Caco-2 (cell line): ENCODE data around the gene IRF4. TPM values are rescaled to one million over a fixed set of nuclear protein-coding genes. Genes with fewer than 3 reads are reported as not detected.

Experiments used
- BruUV-seq: library from RNA; stranded (reverse); fragments of 400-500 nt; replicated peaks from 2 replicates; lab custom pipeline; 2021; lab: Mats Ljungman, UMichigan
- CTCF ChIA-PET: fragments of 300-600 bp; sonication (Branson Sonifier 250); formaldehyde crosslinking; loops from one replicate; lab custom pipeline; 2022; ENCODE audit warnings: antibody characterized with exemption; lab: Charles Lee
- POLR2A ChIA-PET: fragments of 300-600 bp; sonication (Branson Sonifier 250); formaldehyde crosslinking; loops from one replicate; lab custom pipeline; 2022; ENCODE audit warnings: antibody characterized with exemption; lab: Charles Lee
- DNase-seq, 2 experiments: peaks; one replicate each; pipeline versions ENCODE4 v3.0.0 to v3.0.0-alpha.2; 2020 to 2022
- H3K27me3 ChIP-seq: replicated peaks from 2 replicates; pipeline ENCODE4 v1.6.0; 2011; ENCODE audit warnings: low read length; ENCODE audit not compliant: control insufficient read depth, insufficient read depth
- H3K36me3 ChIP-seq: 2 replicates; pipeline ENCODE4 v1.5.1; 2011; ENCODE audit warnings: low read length; ENCODE audit not compliant: control insufficient read depth, insufficient read depth
- H3K4me1 ChIP-seq: fragments of 250-450 bp; sonication (Bioruptor Pico); 2 replicates; pipeline ENCODE4 v1.5.1; 2020; ENCODE audit warnings: mild to moderate bottlenecking
- H3K4me3 ChIP-seq: 2 replicates; pipeline ENCODE4 v1.5.1; 2011; ENCODE audit warnings: low read depth, mild to moderate bottlenecking, control low read depth, low read length
- H3K9me3 ChIP-seq: fragments of 250-450 bp; sonication (Bioruptor Pico); 2 replicates; pipeline ENCODE4 v1.5.1; 2020; ENCODE audit warnings: mild to moderate bottlenecking, moderate library complexity
- H3K27ac Mint-ChIP-seq: one replicate; pipeline ENCODE4 v1.8.0; 2022; ENCODE audit warnings: mixed read lengths; ENCODE audit not compliant: unreplicated experiment
- H3K27me3 Mint-ChIP-seq: one replicate; pipeline ENCODE4 v1.8.0; 2022; ENCODE audit warnings: mixed read lengths; ENCODE audit not compliant: insufficient read depth, unreplicated experiment
- H3K36me3 Mint-ChIP-seq: one replicate; pipeline ENCODE4 v1.8.0; 2022; ENCODE audit warnings: mild to moderate bottlenecking, mixed read lengths; ENCODE audit not compliant: insufficient read depth, unreplicated experiment
- H3K4me1 Mint-ChIP-seq: one replicate; pipeline ENCODE4 v1.8.0; 2022; ENCODE audit warnings: low read depth, mixed read lengths; ENCODE audit not compliant: unreplicated experiment
- H3K4me3 Mint-ChIP-seq: one replicate; pipeline ENCODE4 v1.8.0; 2022; ENCODE audit warnings: mild to moderate bottlenecking, moderate library complexity, mixed read lengths; ENCODE audit not compliant: unreplicated experiment
- H3K9me3 Mint-ChIP-seq: one replicate; pipeline ENCODE4 v1.8.0; 2022; ENCODE audit warnings: mixed read lengths; ENCODE audit not compliant: unreplicated experiment
- intact Hi-C: fragments of 100-400 bp; cut with micrococcal nuclease; formaldehyde crosslinking; loops from one replicate; pipeline ENCODE4 v1.10.0; 2022; ENCODE audit not compliant: unreplicated experiment
- total RNA-seq: library from RNA; stranded (reverse); gene quantifications from 2 replicates; pipeline ENCODE4 v1.2.3, GENCODE V29; 2022
- TF ChIP-seq, protein P1 (sequence below), 2 experiments: fragments of 200-600 bp in 1 of 2; IDR thresholded peaks; 1 replicate in 1 of 2; 2 replicates in 1 of 2; pipeline versions ENCODE4 v1.5.1 to v1.8.0; 2011 to 2022; ENCODE audit warnings: antibody characterized with exemption in 1 of 2, control low read depth in 1 of 2, inconsistent platforms in 1 of 2, low read depth in 1 of 2, low read length in 1 of 2, mild to moderate bottlenecking in 1 of 2, moderate library complexity in 1 of 2; ENCODE audit not compliant: insufficient read depth in 1 of 2, severe bottlenecking in 1 of 2, unreplicated experiment in 1 of 2

Gene IRF4
- total RNA-seq, 1 experiment from 2014 or later, result not detected

DNA sequence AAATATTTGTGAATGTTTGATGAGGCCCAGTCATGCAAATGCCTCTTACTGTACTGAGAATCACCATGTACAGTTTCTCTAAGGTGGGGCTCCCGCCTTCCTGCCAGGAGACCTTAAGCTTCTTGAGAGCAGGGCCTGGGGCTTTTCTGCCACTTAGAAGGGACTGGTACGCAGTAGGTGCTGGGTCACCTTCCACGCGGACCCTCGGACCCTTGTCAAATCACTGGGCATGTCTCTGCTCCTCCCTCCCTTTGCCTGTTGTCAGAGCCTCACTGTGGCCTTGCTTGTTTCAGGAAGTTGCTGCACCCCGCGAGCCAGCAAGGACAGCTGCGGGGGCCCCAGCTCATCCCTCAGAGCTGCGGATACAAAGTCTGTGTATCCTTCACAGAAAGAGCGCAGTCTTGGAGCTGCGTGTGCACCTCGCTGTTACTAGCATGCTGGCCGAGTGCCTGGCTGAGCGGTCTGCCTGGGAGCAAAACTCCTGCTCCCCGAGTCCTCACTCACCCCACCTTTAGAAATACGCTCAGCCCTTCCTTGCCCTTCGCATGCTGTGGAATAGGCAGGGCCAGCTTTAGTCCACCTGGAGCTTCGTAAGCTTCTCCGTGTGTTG, 30.7 kb upstream of the IRF4 start:
- ChIA-PET POLR2A (no interaction called here), CTCF (no interaction called here)
- BruUV-seq, result no TSS peak

DNA sequence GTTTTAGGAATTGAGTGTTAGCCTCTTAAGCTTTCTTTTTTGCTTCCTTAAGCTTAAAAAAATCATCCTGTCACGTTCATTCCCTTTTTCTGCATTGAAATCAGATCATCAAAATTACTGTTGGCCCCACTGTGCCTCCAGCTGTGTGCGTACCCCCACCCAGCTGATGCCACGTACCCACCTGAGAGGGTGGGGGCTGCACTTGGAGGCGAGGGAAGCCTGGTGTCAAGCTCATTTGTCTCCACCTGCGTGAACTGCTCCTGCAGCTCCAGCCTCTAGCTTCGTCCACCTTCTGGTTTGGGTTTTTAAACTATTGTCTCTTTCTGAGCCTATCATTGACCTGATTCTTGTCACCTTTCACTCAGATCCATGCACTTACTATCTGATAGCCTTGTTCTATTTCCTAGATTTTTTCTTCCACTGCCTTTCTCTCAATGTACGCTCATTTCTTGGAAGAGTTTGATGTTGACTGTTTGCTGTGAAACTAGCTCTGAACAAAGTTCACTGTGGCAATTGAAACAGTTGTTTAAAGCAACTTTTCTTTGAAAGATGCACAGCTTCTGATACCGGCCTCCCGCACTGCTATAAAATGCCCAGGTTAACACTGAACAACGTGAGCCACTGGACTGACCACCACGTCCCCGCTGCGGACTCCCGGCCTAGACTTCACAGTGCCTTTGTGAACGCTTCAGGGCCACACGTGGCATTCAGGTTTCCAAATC, 30.0 kb upstream of the IRF4 start:
- no peak overlapping the region for H3K4me3 ChIP-seq
- no peak for DNase-seq
- Mint-ChIP-seq H3K9me3 (peaks cover 19% of the 10 kb centered on the region), H3K27ac (no peak overlapping the region), H3K4me1 (no peaks in the 10 kb centered on the region), H3K4me3 (no peak overlapping the region), H3K27me3 (peaks cover 4% of the 10 kb centered on the region), H3K36me3 (no peaks in the 10 kb centered on the region)
- H3K4me1 ChIP-seq, result no peaks in the 10 kb centered on the region
- peaks cover 6% of the 10 kb centered on the region; the same call in 1 of the 2 replicates for H3K9me3 ChIP-seq
- intact Hi-C loops, result no loop called here
- CTCF ChIA-PET, result no interaction called here
- TF ChIP-seq, protein P1, sequence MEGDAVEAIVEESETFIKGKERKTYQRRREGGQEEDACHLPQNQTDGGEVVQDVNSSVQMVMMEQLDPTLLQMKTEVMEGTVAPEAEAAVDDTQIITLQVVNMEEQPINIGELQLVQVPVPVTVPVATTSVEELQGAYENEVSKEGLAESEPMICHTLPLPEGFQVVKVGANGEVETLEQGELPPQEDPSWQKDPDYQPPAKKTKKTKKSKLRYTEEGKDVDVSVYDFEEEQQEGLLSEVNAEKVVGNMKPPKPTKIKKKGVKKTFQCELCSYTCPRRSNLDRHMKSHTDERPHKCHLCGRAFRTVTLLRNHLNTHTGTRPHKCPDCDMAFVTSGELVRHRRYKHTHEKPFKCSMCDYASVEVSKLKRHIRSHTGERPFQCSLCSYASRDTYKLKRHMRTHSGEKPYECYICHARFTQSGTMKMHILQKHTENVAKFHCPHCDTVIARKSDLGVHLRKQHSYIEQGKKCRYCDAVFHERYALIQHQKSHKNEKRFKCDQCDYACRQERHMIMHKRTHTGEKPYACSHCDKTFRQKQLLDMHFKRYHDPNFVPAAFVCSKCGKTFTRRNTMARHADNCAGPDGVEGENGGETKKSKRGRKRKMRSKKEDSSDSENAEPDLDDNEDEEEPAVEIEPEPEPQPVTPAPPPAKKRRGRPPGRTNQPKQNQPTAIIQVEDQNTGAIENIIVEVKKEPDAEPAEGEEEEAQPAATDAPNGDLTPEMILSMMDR (IDR thresholded peaks at IDR 0.05; ENCODE audit: insufficient read depth in 1 of 2, low read depth in 1 of 2, low read length in 1 of 2, severe bottlenecking in 1 of 2, unreplicated experiment in 1 of 2), result no peak
- H3K27me3 ChIP-seq, result no peaks in the 10 kb centered on the region
- no TSS peak for BruUV-seq
- POLR2A ChIA-PET, result no interaction called here
- H3K36me3 ChIP-seq, result no peaks in the 10 kb centered on the region

More for the DNA sequence above, 30.7 kb upstream of the IRF4 start:
- Mint-ChIP-seq H3K36me3 (no peaks in the 10 kb centered on the region), H3K4me1 (no peaks in the 10 kb centered on the region), H3K9me3 (peaks cover 17% of the 10 kb centered on the region), H3K27me3 (no peaks in the 10 kb centered on the region), H3K27ac (no peak overlapping the region), H3K4me3 (no peak overlapping the region)
- H3K4me1 ChIP-seq, result no peaks in the 10 kb centered on the region
- DNase-seq, result no peak
- TF ChIP-seq, protein P1 (IDR thresholded peaks at IDR 0.05; ENCODE audit: insufficient read depth in 1 of 2, low read depth in 1 of 2, low read length in 1 of 2, severe bottlenecking in 1 of 2, unreplicated experiment in 1 of 2), result no peak
- H3K4me3 ChIP-seq, result no peak overlapping the region
- H3K27me3 ChIP-seq, result no peaks in the 10 kb centered on the region
- intact Hi-C loops, result no loop called here
- H3K36me3 ChIP-seq, result no peaks in the 10 kb centered on the region
- peaks cover 6% of the 10 kb centered on the region; the same call in 1 of the 2 replicates for H3K9me3 ChIP-seq

DNA sequence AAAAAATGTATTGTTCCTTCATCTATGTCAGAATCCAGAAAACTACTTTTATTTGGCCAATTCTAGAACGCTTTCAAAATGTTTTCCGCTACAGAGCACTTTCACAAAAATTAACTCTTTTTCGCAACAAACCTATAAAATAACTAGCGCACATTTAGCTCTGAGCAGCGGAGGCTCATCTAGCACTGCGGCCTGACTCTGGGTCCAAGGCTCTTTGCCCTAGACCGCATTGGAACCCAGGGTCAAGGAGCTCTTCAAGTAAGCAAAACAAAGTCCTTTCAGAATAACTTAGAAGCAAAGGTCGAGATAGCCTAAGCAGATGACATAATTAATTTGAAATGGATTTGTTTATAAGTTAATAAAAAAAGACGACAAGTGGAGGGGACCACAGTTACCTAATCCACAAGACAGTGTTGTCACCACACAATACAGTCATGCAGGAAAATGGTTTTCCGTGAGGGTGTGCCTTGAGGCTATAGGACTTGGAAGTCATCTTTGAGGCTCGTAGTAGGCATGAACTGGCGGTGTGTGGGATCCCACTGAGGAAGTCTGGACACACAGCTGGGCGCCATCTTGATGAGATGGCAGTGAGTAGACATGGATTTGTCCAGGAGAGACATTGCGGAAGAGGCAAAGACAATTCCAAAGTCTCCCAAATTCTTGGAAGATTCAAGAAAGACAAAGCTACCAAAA, 29.2 kb upstream of the IRF4 start:
- no peaks in the 10 kb centered on the region for H3K4me1 ChIP-seq
- H3K4me3 Mint-ChIP-seq, result no peak overlapping the region

More for the DNA sequence above, 29.2 kb upstream of the IRF4 start:
- TF ChIP-seq, protein P1 (IDR thresholded peaks at IDR 0.05; ENCODE audit: insufficient read depth in 1 of 2, low read depth in 1 of 2, low read length in 1 of 2, severe bottlenecking in 1 of 2, unreplicated experiment in 1 of 2), result no peak
- no peaks in the 10 kb centered on the region for H3K36me3 ChIP-seq
- Mint-ChIP-seq H3K4me1 (no peaks in the 10 kb centered on the region), H3K27me3 (peaks cover 11% of the 10 kb centered on the region), H3K36me3 (no peaks in the 10 kb centered on the region), H3K27ac (no peak overlapping the region), H3K9me3 (peaks cover 19% of the 10 kb centered on the region)
- DNase-seq, result no peak
- ChIA-PET CTCF (no interaction called here), POLR2A (no interaction called here)
- intact Hi-C loops, result no loop called here
- no peaks in the 10 kb centered on the region for H3K27me3 ChIP-seq
- H3K4me3 ChIP-seq, result no peak overlapping the region
- peaks cover 6% of the 10 kb centered on the region; the same call in 1 of the 2 replicates for H3K9me3 ChIP-seq
- no TSS peak for BruUV-seq
